ENCODE measurements around the gene SRRD. TPM values are rescaled to one million over a fixed set of nuclear protein-coding genes. Genes with fewer than 3 reads are reported as not detected.

SRRD gene
- total and polyA plus RNA-seq, 2 of the 13 experiments (the other 11 are each of a cell fraction or from before 2014, with no cell fraction given): 22.8 to 36.6 TPM

GRCh38 chr22:26464312-26464711, 19.4 kb upstream of the SRRD start (continued):
- TF ChIP-seq HNF1A (IDR thresholded peaks at IDR 0.05; ENCODE audit: low read depth) (no peak), HNF1A (CRISPR knock-in tag; IDR thresholded peaks at IDR 0.05; ENCODE audit: borderline replicate concordance) (no peak), ZNF563 (CRISPR knock-in tag; IDR thresholded peaks at IDR 0.05) (no peak), ZNF800 (CRISPR knock-in tag; IDR thresholded peaks at IDR 0.05) (no peak), MXD4 (CRISPR knock-in tag; IDR thresholded peaks at IDR 0.05) (no peak), CTCF (CRISPR knock-in tag; IDR thresholded peaks at IDR 0.05) (no peak), GATAD2A (CRISPR knock-in tag; IDR thresholded peaks at IDR 0.05) (no peak), RFX1 (IDR thresholded peaks at IDR 0.05) (no peak), ZSCAN12 (CRISPR knock-in tag; IDR thresholded peaks at IDR 0.05) (no peak), ZFP36 (IDR thresholded peaks at IDR 0.05; ENCODE audit: borderline replicate concordance, low read depth, low read length, partially characterized antibody) (no peak)
